ENCODE results near the gene RXFP2.
A peak's percentile ranks its signal among the peaks of the same experiment; 100 is the strongest.

The RXFP2 gene, protein sequence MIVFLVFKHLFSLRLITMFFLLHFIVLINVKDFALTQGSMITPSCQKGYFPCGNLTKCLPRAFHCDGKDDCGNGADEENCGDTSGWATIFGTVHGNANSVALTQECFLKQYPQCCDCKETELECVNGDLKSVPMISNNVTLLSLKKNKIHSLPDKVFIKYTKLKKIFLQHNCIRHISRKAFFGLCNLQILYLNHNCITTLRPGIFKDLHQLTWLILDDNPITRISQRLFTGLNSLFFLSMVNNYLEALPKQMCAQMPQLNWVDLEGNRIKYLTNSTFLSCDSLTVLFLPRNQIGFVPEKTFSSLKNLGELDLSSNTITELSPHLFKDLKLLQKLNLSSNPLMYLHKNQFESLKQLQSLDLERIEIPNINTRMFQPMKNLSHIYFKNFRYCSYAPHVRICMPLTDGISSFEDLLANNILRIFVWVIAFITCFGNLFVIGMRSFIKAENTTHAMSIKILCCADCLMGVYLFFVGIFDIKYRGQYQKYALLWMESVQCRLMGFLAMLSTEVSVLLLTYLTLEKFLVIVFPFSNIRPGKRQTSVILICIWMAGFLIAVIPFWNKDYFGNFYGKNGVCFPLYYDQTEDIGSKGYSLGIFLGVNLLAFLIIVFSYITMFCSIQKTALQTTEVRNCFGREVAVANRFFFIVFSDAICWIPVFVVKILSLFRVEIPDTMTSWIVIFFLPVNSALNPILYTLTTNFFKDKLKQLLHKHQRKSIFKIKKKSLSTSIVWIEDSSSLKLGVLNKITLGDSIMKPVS

DNA sequence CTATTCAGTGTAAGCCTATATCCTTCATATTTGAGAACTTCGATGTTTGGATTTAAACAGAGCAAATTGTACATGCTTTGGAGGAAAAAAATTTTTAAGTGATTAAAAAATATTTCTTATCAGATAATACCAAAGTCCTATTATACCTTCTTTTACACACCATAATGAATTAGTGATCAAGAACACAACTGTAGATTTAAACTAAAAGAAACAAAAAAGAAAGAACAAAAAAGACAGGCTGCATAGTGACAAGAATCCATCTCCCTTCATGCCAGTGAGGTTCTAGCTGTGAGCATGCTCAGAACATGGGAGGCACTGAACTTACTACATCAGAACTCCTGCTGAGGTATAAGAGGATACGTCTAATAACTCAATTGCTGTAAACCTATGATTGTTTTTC lies at the start of gene RXFP2:
RXFP2 (plus strand) TSS at position 301 of the 400 bp plus-strand sequence; CDS start at position 388, 87 bp downstream.
- DNase-seq, result no peak

DNA sequence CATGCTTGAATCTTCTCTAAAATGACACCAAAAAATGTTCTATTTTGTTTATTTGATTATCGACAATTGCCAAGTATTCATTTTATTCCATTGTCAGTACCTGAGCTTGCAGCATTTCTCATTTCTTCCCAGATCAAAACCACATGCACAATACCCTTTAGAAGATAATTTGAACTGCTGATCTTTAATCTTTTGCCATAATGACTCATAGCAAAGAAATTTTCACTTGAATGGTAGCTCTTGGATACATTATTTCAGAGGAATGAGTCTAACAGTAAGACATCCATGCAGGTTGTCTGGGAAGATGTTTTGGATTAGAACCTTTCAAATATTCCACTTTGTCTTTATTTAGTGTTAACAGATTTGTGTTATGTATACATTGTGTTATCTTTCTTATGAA lies 42.0 kb upstream of the RXFP2 start:
- no peak for DNase-seq

DNA sequence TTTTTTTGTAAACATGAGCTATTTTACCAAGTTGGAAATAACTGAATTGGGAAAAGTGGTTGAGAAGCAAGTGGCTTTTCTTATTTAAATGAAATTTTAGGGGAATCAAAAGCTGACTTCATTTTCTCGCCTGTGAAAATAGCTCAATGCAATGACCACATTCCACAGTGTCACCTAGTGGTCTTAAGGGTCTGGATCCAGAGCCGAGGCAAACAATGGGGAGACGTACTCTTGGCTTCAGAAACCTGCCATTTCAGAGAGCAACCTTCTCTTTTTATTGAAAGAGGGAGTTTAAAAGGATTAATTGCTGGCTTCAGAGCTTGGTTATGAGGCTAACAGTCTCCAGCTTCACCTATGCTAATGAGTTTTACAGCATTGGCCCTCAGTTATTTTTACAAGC lies 39.7 kb upstream of the RXFP2 start:
- no peak for DNase-seq

DNA sequence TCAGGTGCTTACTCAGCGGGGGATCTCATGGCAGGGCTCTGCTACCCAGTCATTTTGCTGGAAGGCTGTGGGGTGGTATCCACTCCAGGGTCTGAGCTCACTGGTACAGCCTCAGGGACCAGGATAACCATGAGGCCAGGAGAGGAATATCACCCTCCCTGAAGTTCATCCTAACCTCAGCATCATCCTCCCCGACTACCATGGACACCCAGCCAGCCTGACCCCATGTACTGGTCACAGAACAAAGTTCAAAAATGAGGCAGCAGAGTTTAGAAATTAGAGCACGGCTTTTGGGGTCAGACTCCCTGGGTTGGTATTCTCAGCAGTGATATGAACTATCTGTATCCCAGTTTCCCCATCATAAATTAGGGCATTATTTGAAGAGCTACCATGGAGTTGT lies 35.5 kb upstream of the RXFP2 start:
- no peak for DNase-seq

DNA sequence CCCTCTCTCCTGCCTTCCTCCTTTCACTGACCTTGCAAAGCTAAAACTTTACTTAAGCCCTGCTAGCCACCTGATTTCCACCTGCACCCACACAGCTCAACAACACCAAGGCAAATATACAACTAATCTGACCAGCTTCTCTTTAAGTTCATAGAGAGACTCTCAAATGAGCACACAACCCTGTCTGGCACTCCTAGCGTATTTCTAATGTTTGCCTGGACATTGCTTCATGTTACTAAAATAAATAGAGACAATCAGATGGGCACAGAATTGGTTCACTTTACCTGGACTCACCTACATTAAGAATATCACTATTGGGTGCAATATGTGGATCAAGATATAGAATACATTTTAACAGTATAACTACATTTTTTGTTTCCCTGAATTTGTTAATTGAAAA lies 33.2 kb upstream of the RXFP2 start:
- no peak for DNase-seq

DNA sequence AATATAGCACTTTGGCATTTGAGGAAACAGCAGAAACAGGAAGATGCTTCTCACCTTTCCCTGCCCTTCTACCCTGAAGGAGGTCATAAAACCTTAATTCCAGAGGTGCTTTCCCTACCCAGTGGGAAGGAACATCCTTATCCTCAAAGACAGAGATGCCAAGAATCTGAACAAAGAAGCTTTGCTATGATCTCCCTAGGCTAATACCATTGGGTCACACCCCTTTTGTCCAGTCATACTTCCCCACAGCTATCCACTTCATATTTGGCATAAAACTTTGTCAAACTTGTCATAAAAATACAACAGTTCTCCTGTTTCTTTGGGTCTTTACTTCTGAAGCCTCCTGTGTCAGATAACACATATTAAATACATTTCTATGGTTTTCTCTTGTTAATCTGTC lies 21.7 kb upstream of the RXFP2 start:
- no peak for DNase-seq

DNA sequence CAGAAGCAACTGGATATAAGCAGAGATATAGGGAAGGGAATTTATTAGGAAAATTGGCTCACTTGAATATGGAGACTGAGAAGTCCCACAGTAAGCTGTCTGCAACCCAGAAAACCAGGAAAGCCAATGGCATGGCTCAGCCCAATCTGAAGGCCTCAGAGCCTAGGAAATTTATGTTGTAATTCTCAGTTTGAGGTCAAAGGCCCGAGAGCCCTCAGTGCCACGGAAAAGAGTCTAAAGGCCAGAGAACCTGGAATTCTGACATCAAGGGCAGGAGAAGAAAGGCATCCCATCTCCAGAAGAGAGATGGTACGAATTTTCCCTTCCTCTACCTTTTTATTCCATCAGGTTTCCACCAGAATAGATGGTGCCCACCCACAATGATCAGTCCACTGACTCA lies 20.1 kb upstream of the RXFP2 start:
- no peak for DNase-seq

DNA sequence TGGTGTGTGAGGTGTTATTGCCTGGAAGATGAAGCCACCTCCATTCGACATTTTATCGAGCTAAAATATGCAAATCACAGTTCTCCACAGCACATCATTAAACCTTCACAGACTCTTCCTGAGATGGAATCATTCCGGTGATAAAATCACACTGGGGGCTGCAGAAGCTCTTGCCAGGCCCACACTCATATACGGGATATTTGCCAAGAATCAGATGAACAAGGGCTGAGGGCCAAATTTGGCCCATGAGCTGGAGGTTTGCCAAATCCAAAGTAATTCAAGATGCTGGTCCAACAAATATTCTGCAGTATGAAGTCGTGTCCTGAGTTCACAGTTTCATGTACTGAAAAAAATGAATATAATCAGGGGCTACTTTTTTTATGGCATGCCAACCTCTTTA lies 16.7 kb upstream of the RXFP2 start:
- peak in 1 of 2 experiments; percentile 65 for DNase-seq

DNA sequence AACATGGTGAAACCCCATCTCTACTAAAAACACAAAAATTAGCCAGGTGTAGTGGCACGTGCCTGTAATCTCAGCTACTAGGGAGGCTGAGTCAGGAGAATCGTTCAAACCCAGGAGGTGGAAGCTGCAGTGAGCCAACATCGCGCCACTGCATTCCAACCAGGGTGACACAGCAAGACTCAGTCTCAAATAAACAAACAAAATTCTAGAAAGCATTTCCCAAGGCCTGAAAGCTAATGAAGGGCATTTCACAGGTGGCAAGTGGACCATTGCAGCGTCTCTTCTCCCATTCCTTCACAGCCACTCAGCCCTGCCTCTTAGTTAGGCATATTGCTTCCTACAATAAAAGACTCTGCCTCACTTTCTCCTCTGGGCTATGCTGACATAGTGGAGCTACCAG lies 13.5 kb upstream of the RXFP2 start:
- DNase-seq, result no peak

DNA sequence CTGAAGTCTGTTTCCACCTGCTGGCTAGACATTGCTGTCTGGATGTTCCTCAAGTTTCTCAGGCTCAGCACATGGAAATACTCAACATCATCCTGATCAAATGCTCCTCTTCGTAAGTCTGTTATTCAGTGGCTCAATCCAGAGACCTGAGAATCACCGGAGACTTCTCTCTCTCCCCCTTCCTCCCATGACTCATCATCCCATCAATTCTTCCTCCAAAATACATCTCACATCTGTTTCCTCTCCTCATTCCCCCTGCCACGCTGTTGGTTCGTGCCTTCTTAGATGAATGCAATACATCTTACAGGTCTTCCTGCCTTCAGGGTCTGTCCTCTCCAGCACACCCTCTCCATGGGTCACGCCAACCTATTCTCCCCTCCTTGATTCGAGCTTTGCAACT lies 7.4 kb upstream of the RXFP2 start:
- DNase-seq, result no peak

DNA sequence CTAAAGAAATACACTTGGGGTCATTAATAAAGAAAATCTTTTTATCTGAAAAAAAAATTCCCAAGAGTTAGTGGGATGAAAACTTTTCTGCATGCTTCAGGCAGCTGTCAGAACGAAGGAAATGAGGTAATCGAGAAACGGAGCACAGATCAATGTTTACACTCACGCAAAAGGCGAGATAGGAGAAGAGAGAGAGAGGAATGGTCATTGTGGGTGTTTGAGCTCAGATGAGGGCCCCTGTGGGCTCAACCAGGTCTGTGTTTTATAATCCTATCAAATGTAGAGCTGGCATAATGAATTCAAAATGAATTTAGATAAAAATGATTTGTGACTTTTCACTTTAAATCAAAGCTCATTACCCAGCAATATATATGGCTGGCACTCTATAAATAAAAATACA lies 6.3 kb upstream of the RXFP2 start:
- no peak for DNase-seq

DNA sequence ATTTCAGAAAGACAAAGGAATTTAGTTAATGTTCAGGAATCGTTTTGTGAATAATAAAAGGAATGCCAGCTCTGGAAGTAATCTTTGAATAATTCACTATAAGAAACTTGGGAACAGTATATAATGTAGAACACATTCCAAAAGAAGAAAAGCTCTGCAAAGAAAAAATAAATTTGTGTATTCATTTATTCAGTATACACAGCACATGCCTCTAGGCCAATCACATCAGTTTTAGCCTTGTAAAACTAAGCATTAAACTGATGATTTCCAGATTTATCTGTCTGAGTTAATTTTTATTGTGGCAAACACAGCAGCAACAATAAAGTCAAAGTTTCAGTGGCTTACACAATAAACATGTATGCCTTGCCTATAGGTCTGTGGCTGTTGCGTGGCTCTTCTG lies 5.7 kb upstream of the RXFP2 start:
- DNase-seq, result no peak

DNA sequence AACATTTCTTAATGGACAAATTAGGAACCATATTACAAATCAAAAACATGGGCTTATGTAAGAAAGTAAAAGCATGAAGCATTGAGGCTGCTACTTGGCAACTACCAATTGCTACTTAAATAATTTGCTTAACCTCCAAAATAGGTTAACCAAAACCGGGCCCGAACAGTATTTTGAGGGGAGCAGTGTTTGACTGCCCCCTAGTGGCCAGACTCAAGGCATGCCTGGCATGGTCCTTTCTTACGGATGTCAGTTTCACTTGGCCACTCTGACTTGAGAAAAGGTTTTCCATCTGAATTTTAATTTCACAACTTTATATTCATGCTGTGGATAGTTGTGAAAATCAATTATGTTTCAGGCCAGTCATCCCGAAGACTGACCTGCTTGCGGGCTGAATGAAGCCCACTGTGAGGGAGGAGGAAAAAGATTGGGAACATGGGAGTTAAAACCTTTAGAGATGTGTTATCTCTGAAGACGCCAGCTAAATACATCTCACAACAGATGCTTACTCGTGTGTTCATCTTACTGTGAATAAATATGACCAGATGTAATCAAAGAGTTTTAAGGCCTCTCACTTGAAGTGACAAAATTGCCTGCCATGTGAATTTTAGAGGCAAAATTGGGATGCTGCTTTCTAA lies 2.9 kb downstream of the RXFP2 start:
- peak; percentile 26 to 66 for DNase-seq

DNA sequence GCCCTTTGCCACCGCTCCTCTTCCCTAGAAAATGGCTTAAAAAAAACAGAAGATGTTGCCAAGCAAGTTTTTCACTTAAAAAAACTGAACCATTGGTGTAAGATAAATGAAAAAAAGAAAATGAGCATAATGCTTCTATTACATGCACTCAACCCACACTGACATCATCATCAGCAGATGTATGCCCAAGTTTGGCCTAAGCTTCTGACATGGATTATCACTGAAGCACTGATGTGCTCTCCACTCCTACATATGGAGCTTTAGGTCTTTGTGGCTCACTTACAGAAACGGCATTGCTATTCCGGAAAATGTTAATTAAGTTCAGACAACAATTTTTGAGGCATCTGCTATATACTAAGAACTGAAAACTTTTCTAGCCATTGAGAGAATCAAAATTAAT lies 8.0 kb downstream of the RXFP2 start:
- DNase-seq, result no peak

DNA sequence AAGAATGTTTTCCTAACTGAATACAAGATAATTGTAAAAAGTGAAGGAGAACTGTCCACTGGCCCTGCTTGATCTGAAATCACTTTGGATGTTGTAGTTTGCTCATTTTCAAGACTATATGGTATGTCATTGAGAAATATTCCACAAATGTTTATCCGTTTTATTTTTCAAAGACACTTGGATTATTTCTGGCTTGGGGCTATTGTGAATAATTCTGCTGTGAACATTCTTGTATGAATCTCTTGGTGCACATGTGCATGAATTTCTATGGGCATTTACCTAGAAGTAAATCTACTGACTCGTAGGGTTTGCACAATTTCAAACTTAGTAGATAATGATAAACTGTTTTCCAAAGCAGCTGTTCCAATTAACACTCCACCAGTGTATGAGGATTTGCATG lies 8.6 kb downstream of the RXFP2 start:
- DNase-seq, result no peak

DNA sequence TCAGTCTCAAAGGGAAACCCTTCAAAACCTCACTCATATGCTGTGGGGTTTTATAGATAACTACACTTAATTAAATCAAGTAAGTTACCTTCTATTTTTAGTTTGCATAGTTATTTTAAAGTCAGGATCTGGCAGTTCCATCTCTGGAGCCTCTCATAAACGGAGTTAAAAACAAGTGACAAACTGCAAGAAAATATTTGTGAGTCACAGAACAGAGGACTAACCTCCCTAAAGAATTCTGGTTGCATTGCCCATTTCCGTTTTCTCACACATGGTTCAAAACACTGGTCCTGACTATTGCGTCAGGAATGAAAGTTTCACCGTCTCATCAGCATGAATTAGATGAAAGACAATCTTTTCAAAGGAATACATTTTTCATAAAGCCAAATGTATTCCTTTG lies 10.6 kb downstream of the RXFP2 start:
- DNase-seq, result no peak

DNA sequence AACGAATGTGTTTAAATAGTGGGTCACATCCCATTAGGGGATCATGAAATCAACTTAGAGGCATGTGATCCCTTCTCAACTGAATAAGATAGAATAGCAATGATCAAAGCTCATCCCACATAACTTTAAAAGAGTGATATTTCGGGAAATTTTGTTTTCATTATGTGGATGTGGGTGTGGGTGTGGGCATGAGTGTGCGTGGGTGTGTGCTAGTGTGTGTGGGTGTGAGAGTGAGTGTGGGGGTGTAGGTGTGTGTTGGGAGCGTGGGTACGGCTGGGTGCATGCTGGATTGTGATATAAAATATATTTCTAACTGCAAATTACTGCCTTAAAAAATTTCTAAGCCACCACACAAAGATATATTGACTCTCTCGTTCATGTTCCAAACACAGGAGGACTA lies 15.9 kb downstream of the RXFP2 start:
- no peak for DNase-seq

DNA sequence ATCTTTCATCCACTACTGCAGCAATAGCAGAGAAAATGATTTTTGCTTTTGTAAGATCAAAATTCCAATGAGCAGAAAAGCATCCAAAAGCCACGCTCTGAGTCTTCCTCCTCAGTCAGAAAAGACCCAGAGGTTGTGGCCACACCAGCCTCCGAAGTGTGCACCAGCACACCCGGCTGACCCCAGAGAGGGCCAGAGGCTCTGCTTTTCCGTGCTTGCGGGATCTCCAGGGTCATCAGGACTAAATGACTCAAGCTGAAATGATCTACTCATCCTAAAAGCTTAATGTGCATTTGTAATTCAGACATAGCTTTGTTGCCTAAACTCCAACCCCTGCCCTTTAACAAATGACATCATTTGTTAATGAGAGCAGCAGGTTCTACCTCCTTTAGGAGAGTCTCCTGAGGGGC lies 16.5 kb downstream of the RXFP2 start:
- no peak for DNase-seq

DNA sequence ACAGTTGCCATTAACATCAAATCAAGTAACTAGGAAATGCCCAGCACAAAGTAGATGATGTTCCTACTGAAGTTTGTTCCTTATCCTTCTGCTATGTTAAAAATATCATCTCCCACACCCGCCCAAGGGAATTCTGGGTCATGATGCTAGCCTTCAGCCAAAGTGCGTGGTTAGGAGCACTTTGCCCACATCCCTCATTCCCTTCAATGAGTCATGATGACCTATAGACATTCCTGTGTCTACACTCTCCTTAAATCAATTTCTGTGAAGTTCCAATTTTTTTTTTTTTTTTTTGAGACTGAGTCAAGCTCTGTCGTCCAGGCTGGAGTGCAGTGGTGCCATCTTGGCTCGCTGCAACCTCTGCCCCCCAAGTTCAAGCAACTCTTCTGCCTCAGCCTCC lies 17.0 kb downstream of the RXFP2 start:
- DNase-seq, result no peak

DNA sequence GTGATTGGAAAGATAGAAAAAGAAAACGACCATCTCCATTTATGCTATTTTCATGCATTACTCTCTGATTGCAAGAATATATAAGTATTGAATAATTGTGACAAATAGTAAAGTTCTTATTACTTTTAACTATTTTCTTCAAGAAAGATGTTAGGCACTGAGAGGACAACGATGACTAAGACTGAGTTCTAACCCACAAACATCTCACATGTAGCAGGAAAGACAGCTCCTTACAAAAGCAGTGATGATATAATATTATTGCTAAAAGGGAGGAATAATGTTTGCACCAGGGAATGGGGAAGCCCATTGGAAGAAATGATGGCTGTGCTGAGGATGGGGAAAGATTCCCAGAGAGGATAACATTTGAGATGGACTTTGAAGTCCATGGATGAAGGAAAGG lies 22.6 kb downstream of the RXFP2 start:
- DNase-seq, result no peak

DNA sequence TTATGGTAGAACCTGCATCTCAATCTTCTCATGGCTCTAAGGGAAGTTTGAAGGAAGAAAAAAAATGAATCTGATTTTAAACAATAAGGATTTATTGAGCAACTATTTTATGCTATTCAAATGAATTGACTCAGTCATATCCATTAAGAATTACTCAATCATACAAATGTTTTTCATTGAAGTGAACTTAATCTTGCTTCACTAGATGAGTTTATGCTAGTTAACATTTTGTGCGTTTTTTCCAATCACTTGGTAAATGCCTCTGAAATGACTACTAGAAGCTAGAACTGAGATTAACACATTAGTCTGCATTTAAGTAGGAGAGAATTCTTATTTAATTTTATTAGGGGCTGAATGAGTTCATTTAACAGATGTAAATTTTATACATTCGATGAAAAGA lies 25.2 kb downstream of the RXFP2 start:
- no peak for DNase-seq

DNA sequence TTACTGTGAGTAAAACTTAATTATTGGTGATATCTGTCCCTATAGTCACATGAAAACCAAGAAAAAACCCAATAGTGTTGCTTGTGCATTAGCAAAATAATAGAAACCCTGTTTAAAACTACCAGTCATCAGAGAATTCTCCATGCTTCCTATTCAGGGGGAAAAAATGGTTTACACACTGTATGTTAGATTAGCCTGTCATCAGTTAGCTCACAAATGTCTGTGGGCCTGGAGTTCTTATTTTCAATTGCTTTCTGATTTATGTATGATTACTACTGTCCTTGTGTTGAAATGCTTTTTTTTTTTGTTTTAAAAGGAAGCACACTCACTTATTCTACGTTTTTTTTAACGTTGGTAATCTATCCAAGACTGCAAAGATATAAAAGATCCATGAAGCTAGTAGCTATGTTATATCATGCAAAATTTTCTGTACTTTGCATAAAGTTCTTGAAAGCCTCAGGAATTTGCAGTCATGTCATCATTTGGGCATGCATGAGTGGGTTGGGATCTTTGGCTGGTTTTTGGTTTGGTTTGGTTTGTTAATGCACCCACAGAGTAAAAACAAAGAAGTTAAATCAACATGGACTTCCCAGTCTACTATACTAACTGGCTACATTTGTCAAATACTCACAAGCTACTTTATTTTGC lies 25.9 kb downstream of the RXFP2 start:
- DNase-seq, result no peak

DNA sequence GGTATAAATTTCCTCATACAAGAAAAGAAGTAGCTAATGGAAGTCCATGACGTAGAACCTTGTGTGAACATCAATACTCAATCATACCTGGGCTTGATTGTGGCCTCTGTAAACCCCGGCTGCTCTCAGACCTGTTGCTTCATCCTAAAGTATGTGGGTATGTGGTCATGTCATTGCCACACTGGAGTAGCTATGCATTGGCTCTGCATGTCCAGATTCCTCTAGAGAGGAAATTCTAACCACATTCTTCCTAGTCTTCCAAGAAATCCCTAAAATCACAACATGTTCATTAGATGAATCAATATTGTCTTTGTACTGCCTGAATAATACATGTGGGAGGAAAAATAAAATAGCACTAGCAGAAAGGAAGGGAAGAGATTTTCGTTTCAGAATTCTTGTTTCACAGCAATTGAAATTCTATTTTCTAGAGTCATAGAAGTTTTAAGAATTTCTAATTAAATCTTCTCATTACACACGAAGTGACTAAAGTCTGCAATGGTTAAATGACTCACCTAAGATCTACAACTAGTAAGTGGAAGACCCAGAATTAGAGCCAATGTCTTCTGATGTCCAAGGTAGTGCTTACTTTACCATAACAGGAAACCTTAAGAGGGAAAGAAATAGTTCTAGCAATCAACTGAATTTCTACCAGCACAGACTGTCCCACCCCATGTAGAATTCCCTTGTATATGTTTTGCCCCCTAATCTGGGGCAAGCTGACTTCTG lies 28.0 kb downstream of the RXFP2 start:
- DNase-seq, result no peak

Data from NCI-H446 (cell line).